Measurements from ENCODE around the gene SSRP1. TPM values are rescaled to one million over a fixed set of nuclear protein-coding genes. Genes with fewer than 3 reads are reported as not detected.

Gene SSRP1
- total RNA-seq, 1 donor from 2014 or later = 131 TPM

DNA sequence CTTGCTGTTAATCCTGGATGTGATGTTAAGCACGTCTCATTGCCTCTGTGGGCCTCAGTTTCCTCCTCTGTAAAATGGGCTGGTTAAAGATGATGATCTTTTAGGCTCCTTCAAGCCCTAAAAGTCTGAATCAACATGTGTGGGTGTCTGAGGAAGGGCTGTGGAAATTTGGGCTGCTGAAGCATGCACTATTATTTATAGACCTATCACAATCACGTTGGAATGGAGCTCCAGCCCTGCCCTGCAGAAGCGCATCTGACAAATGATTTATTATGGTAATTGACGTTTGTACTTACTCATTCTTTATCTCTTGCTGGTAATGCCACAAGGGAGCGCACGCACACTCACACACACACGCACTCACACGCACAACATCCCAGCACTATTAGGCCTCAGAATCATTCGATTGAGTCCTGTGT is 22.9 kb upstream of the SSRP1 start:
- TF ChIP-seq, protein P1, sequence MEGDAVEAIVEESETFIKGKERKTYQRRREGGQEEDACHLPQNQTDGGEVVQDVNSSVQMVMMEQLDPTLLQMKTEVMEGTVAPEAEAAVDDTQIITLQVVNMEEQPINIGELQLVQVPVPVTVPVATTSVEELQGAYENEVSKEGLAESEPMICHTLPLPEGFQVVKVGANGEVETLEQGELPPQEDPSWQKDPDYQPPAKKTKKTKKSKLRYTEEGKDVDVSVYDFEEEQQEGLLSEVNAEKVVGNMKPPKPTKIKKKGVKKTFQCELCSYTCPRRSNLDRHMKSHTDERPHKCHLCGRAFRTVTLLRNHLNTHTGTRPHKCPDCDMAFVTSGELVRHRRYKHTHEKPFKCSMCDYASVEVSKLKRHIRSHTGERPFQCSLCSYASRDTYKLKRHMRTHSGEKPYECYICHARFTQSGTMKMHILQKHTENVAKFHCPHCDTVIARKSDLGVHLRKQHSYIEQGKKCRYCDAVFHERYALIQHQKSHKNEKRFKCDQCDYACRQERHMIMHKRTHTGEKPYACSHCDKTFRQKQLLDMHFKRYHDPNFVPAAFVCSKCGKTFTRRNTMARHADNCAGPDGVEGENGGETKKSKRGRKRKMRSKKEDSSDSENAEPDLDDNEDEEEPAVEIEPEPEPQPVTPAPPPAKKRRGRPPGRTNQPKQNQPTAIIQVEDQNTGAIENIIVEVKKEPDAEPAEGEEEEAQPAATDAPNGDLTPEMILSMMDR (IDR thresholded peaks at IDR 0.05; ENCODE audit: unreplicated experiment) = no peak
- DNase-seq (ENCODE audit: low spot score, unreplicated experiment) = no peak

DNA sequence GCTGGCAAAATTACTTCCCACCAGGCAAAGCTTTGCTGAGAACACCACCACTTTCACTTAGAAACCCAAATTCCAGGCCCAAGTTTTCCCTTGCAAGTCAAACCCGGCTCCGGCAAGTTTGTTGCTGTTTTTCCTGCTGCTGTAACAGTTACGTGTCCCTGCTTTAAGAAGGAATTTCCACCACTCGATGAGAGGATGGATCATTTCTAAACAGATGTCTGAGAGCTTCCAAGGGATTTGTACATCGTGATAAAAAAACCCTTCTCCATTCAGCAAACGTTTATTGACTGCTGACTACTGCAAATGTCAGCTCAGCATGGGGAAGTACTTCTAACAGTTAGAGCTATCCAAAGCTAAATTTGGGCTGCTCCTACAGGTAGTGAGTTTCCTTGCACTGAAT is 22.2 kb upstream of the SSRP1 start:
- Mint-ChIP-seq H3K4me3 (ENCODE audit: low read depth) (no peak overlapping the region), H3K27ac (no peak overlapping the region), H3K27me3 (peaks cover 3% of the 10 kb centered on the region), H3K4me1 (ENCODE audit: low read depth) (peaks cover 23% of the 10 kb centered on the region), H3K9me3 (ENCODE audit: low read depth) (peaks cover 3% of the 10 kb centered on the region), H3K36me3 (ENCODE audit: insufficient read depth) (no peaks in the 10 kb centered on the region)
- TF ChIP-seq, protein P1 (IDR thresholded peaks at IDR 0.05; ENCODE audit: unreplicated experiment) = no peak
- DNase-seq (ENCODE audit: low spot score, unreplicated experiment) = no peak

More for the DNA sequence above, 22.9 kb upstream of the SSRP1 start:
- Mint-ChIP-seq H3K4me3 (ENCODE audit: low read depth) (no peak overlapping the region), H3K27ac (peak overlapping the region; percentile 13), H3K9me3 (ENCODE audit: low read depth) (peaks cover 3% of the 10 kb centered on the region), H3K4me1 (ENCODE audit: low read depth) (peaks cover 21% of the 10 kb centered on the region), H3K36me3 (ENCODE audit: insufficient read depth) (no peaks in the 10 kb centered on the region), H3K27me3 (peaks cover 3% of the 10 kb centered on the region)

DNA sequence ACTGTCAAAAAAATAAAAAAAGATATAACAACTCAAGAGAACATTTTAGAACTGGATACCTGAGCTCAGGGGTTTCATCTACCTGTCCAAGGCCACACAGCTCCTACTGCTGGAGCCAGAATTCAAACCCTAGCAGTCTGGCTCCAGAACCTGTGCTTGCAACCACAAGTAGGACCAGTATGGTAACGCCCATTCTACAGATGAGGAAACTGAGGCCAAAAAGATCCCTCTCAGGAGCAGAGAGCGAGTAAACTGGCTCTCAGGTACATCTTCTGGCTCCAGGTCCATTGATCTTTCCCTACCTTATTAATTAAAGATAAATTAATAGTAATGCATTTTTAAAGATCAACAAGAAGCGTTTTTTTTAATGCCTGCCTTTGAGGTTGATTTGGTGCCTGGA is 21.6 kb upstream of the SSRP1 start:
- Mint-ChIP-seq H3K9me3 (ENCODE audit: low read depth) (peaks cover 3% of the 10 kb centered on the region), H3K27ac (no peak overlapping the region), H3K36me3 (ENCODE audit: insufficient read depth) (no peaks in the 10 kb centered on the region), H3K4me3 (ENCODE audit: low read depth) (no peak overlapping the region), H3K27me3 (peaks cover 3% of the 10 kb centered on the region), H3K4me1 (ENCODE audit: low read depth) (peaks cover 23% of the 10 kb centered on the region)
- TF ChIP-seq, protein P1 (IDR thresholded peaks at IDR 0.05; ENCODE audit: unreplicated experiment) = no peak
- DNase-seq (ENCODE audit: low spot score, unreplicated experiment) = no peak

DNA sequence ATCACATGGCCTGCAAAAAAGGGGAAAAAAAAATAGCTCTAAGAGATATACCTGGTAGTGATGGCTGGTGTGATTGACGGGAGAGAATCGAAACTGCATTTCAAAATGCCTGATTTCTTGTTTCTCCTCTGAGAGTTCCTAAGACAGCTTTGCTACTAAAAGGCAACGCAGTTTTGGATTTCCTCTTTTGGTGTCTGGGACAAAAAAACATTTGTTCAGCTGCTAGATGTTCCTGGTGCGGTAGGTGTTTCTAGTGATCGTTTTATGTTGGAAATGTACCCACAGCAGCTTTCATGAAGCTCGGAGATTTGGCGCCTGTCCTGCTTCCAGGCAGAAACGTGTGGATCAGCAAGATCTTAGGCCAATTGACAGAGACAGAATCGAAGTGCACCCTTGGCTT is 20.6 kb upstream of the SSRP1 start:
- no peak for DNase-seq (ENCODE audit: low spot score, unreplicated experiment)
- TF ChIP-seq, protein P1 (IDR thresholded peaks at IDR 0.05; ENCODE audit: unreplicated experiment) = no peak
- H3K27ac Mint-ChIP-seq = no peak overlapping the region
- peaks cover 22% of the 10 kb centered on the region for H3K4me1 Mint-ChIP-seq (ENCODE audit: low read depth)
- no peak overlapping the region for H3K4me3 Mint-ChIP-seq (ENCODE audit: low read depth)
- no peaks in the 10 kb centered on the region for H3K36me3 Mint-ChIP-seq (ENCODE audit: insufficient read depth)
- peaks cover 5% of the 10 kb centered on the region for H3K9me3 Mint-ChIP-seq (ENCODE audit: low read depth)
- peaks cover 3% of the 10 kb centered on the region for H3K27me3 Mint-ChIP-seq

DNA sequence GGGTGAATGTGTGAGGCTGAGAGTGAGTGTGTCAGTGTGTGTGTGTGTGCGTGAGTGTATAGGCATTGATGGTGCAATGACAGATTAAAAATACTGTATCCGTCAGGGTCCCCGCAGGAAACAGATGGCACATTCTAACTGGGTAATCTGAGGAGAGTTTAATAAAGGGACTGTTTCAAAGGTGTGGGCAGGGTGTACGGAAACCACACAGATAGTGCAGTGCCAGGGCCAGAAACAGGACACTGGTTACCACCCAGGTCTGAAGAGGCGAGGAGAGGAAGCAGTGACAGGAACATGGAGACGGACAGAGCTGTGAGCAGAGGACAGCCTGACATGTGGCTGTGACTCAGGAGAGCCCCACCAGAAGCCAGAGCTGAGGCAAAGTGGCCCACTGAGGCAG is 19.0 kb upstream of the SSRP1 start:
- peaks cover 11% of the 10 kb centered on the region for H3K4me1 Mint-ChIP-seq (ENCODE audit: low read depth)
- TF ChIP-seq, protein P1 (IDR thresholded peaks at IDR 0.05; ENCODE audit: unreplicated experiment) = no peak
- peaks cover 4% of the 10 kb centered on the region for H3K9me3 Mint-ChIP-seq (ENCODE audit: low read depth)
- no peak for DNase-seq (ENCODE audit: low spot score, unreplicated experiment)
- peaks cover 3% of the 10 kb centered on the region for H3K27me3 Mint-ChIP-seq
- no peak overlapping the region for H3K27ac Mint-ChIP-seq
- no peak overlapping the region for H3K4me3 Mint-ChIP-seq (ENCODE audit: low read depth)
- H3K36me3 Mint-ChIP-seq (ENCODE audit: insufficient read depth) = no peaks in the 10 kb centered on the region
